Psoas muscle (tissue), 8 donors: Measurements from ENCODE around the gene KCNB1. TPM values are rescaled to one million over a fixed set of nuclear protein-coding genes. Genes with fewer than 3 reads are reported as not detected.

Source experiments
- ATAC-seq, 4 donors: fragments of 200-7000 bp; cut with Tn5 transposase; one replicate each; pipeline ENCODE4 v1.9.1; 2020; ENCODE audit warnings: moderate library complexity in 3 of 4, mild to moderate bottlenecking in 2 of 4
- DNase-seq, 2 donors: peaks; one replicate each; pipeline ENCODE4 v3.0.0-alpha.2; 2020
- H3K27ac ChIP-seq: fragments of 200-600 bp; one replicate; pipeline ENCODE4 v1.8.0; 2022
- H3K27me3 ChIP-seq, 3 donors: fragments of 200-600 bp in 1 of 3; one replicate each; pipeline versions ENCODE4 v1.6.1 to v1.8.0; 2013 to 2022; ENCODE audit warnings: low read length in 2 of 3, mild to moderate bottlenecking in 2 of 3, moderate library complexity in 1 of 3; ENCODE audit not compliant: insufficient read depth in 3 of 3
- H3K36me3 ChIP-seq, 2 donors: fragments of 200-600 bp in 1 of 2; one replicate each; pipeline versions ENCODE4 v1.6.1 to v1.8.0; 2013 to 2022; ENCODE audit warnings: low read depth in 1 of 2, mild to moderate bottlenecking in 1 of 2, moderate library complexity in 1 of 2; ENCODE audit not compliant: insufficient read depth in 1 of 2
- H3K4me1 ChIP-seq: fragments of 200-600 bp; one replicate; pipeline ENCODE4 v1.8.0; 2022
- H3K4me3 ChIP-seq: fragments of 200-600 bp; one replicate; pipeline ENCODE4 v1.8.0; 2022; ENCODE audit warnings: mild to moderate bottlenecking
- H3K9me3 ChIP-seq: fragments of 200-600 bp; one replicate; pipeline ENCODE4 v1.8.0; 2022
- CTCF ChIP-seq: fragments of 200-600 bp; IDR thresholded peaks from one replicate; pipeline ENCODE4 v1.8.0; 2022; ENCODE audit warnings: antibody characterized with exemption
- WGBS, 3 donors: extraction: QIAGEN DNeasy Blood & Tissue Kit; methylation state at CpG; one replicate each; pipeline versions ENCODE4 v1.1.6 to v1.1.7; 2013; 5-methylcytosine and 5-hydroxymethylcytosine counted together
- intact Hi-C, 2 donors: fragments of 100-400 bp; cut with DNase I; formaldehyde crosslinking; loops; one replicate each; pipeline versions ENCODE4 v1.11.0 to v1.14.2; 2022
- polyA plus RNA-seq, 3 donors: library from polyadenylated mRNA; stranded (reverse); fragments of 200-250 nt; gene quantifications; one replicate each; pipeline ENCODE4 v1.2.3, GENCODE V29; 2013
- total RNA-seq, 4 donors: library from RNA; stranded (reverse); fragmentation: NEBNext Ultra II Directional in 2 of 4; extraction: Animal tissue kit (Norgen Biotek cat#: 25700) in 2 of 4; gene quantifications; one replicate each; pipeline versions ENCODE4 v1.2.1 to v1.2.4, GENCODE V29; 2021 to 2023
- donor health status: healthy with polysubstance abuse.
- donor health status: DM: no; HTN: no; CAD: no; lungs with moderate emphysema.
- donor health status: Bipolar disorder and iron deficiency.
- donor health status: healthy.
- donor health status: DM: yes; HTN: yes; CAD: no.
- donor health status: DM: no; HTN: no; CAD: no.
- donor health status: DM: no; HTN: no; CAD: no.
- donor health status: DM: yes; HTN: yes; CAD: no.

KCNB1 gene
- total and polyA plus RNA-seq, 7 donors: 1.8 to 44.0 (median 5.3) TPM

- DNase-seq (no peak), ATAC-seq (no peak)
- H3K4me3 ChIP-seq: no peak overlapping the region
- intact Hi-C loops: loop anchor here (5.0 to 10.0 kb wide), 3 partner anchors 51 to 99 kb away; no protein-coding TSS in a partner anchor
- no peaks in the 10 kb centered on the region for H3K9me3 ChIP-seq
- 91 to 94% (median 92%) methylated on average over 3 of the region's 3 CpGs for WGBS, 3 donors
- peaks cover 0 to 10% (median 3%) of the 10 kb centered on the region in 3 donors for H3K27me3 ChIP-seq
- H3K36me3 ChIP-seq: no peaks in the 10 kb centered on the region
- H3K4me1 ChIP-seq: peaks cover 10% of the 10 kb centered on the region
- no peak for TF ChIP-seq CTCF
- no peak overlapping the region for H3K27ac ChIP-seq
Observed at GRCh38 chr20:49481116-49481515, 1.4 kb downstream of the KCNB1 start.

DNA sequence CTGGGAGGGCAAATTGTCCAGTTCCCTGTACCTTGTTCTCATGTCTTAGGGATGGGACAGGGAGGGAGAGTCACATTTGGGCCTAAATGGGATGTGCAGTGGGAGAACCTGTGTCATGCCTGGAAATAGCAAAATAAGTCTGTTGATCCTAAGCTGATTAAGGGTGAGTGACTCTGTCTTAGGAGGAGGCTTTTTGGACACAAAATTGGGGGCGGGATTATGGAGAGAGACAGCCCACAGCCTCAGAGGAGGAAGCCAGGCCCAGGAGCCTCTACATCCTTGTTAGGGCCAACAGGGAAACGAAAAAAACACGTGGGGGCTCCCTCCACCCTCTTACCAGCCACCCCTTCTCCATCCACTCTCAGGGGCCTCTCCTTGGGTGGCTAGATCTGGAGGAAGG, 2.2 kb downstream of the KCNB1 start:
- DNase-seq: no peak
- Histone ChIP-seq H3K4me3 (no peak overlapping the region), H3K27ac (no peak overlapping the region), H3K36me3 (no peaks in the 10 kb centered on the region), H3K9me3 (no peaks in the 10 kb centered on the region), H3K4me1 (peaks cover 10% of the 10 kb centered on the region), H3K27me3 (peaks cover 0 to 10% (median 3%) of the 10 kb centered on the region in 3 donors)
- intact Hi-C loops: loop anchor here (5.0 to 10.0 kb wide), 3 partner anchors 52 to 98 kb away; no protein-coding TSS in a partner anchor
- no peak for ATAC-seq
- no peak for TF ChIP-seq CTCF
- 61 to 82% (median 67%) methylated on average over 3 of the region's 3 CpGs for WGBS, 3 donors

- intact Hi-C loops: loop anchor here (5.0 to 10.0 kb wide), 3 partner anchors 53 to 97 kb away; no protein-coding TSS in a partner anchor
- Histone ChIP-seq H3K9me3 (no peaks in the 10 kb centered on the region), H3K36me3 (no peaks in the 10 kb centered on the region), H3K4me1 (peaks cover 10% of the 10 kb centered on the region), H3K4me3 (no peak overlapping the region), H3K27me3 (peaks cover 0 to 5% (median 3%) of the 10 kb centered on the region in 3 donors), H3K27ac (no peak overlapping the region)
- WGBS, 3 donors: 39 to 46% (median 44%) methylated on average over 6 of the region's 6 CpGs
- ATAC-seq (peak in 1 of 4 donors; percentile 31), DNase-seq (no peak)
- TF ChIP-seq CTCF: no peak
Observed at GRCh38 chr20:49479785-49480184, 2.7 kb downstream of the KCNB1 start.

DNA sequence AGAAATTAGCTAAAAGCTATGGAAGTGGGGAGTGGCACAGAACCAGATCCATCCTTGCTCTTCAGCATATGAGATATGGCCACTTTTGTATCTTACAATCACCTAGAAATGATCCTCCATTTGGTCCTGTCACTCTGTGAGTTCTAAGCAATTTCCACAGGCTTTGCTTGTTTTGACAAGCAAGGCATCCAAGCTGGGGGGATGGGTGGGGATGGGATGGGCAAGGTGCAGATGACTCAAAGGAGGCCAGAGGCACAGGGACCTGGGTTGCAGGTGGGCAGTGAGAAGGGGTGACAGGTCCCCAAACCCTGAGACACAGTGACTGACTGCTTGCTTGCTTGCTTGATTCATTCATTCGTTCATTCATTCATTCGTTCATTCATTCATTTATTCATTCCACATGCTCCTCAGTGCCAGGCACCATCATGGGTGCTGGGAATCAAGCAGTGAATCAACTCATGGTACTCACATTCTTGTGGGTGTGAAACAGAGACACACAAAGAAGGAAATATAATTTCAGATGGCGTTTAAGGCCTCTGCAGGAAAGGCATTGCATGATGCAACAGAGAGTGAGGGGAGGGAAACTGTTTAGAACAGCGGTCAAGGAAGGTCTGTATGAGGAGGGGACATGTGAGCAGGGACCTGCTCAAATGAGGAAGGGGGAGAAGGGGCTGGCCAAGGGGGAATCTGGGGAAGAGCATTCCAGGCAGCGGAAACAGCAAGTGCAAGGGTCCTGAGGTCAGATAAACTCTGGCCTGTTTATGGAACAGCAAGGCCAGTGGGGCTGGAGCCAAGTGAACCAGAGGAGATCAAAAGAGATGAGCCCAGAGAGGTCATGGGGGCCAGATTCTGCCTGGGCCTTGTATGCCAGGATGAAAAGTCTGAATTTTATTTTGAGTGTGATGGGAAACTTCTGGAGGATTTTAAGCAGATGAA, 3.4 kb downstream of the KCNB1 start:
- Histone ChIP-seq H3K36me3 (no peaks in the 10 kb centered on the region), H3K4me1 (peaks cover 10% of the 10 kb centered on the region), H3K27me3 (peaks cover 0 to 3% (median 0%) of the 10 kb centered on the region in 3 donors), H3K4me3 (no peak overlapping the region), H3K9me3 (no peaks in the 10 kb centered on the region), H3K27ac (no peak overlapping the region)
- no peak for ATAC-seq
- intact Hi-C loops: no loop called here
- no peak for TF ChIP-seq CTCF
- WGBS, 3 donors: 84 to 87% (median 86%) methylated on average over 5 of the region's 5 CpGs
- DNase-seq: no peak
